SU-DHL-6 (cell line): ENCODE data around the gene MBD3L5.

Source experiments
- H2AFZ ChIP-seq: fragments of 200-600 bp; sonication (generic); 2 replicates; pipeline ENCODE4 v1.6.1; 2014; ENCODE audit warnings: low read depth, mild to moderate bottlenecking, moderate library complexity, mixed read lengths, antibody characterized with exemption, low read length; ENCODE audit not compliant: severe bottlenecking
- H3F3A ChIP-seq: fragments of 200-600 bp; shearing (Covaris generic); 2 replicates; pipeline ENCODE4 v1.6.0; 2016; ENCODE audit warnings: antibody characterized with exemption, mild to moderate bottlenecking; ENCODE audit not compliant: insufficient read depth
- H3K27ac ChIP-seq: fragments of 200-600 bp; sonication (generic); 2 replicates; pipeline ENCODE4 v1.5.1; 2016; ENCODE audit warnings: low read depth, mild to moderate bottlenecking, low read length, moderate library complexity, mixed read lengths
- H3K27me3 ChIP-seq: fragments of 200-600 bp; sonication (generic), shearing (Covaris generic); 2 replicates; pipeline ENCODE4 v1.6.0; 2014; ENCODE audit warnings: mild to moderate bottlenecking, low read length
- H3K36me3 ChIP-seq: fragments of 200-600 bp; sonication (generic); 2 replicates; pipeline ENCODE4 v1.6.1; 2014; ENCODE audit warnings: mild to moderate bottlenecking, low read length, mixed read lengths
- H3K4me2 ChIP-seq: fragments of 300-600, 200-600 bp; shearing (Covaris generic), sonication (generic); 2 replicates; pipeline ENCODE4 v1.6.0; 2014; ENCODE audit warnings: low read length, low read depth, mild to moderate bottlenecking; ENCODE audit not compliant: poor library complexity, severe bottlenecking
- H3K4me3 ChIP-seq: fragments of 200-600 bp; sonication (generic); 2 replicates; pipeline ENCODE4 v1.5.1; 2014; ENCODE audit warnings: antibody characterized with exemption, low read length, mild to moderate bottlenecking, mixed read lengths; ENCODE audit not compliant: insufficient read depth, poor library complexity, severe bottlenecking
- H3K79me2 ChIP-seq: fragments of 200-600 bp; sonication (generic); 2 replicates; pipeline ENCODE4 v1.6.1; 2014; ENCODE audit warnings: mild to moderate bottlenecking, low read length, moderate library complexity; ENCODE audit not compliant: insufficient read depth
- H3K9ac ChIP-seq: fragments of 200-600 bp; sonication (generic); 2 replicates; pipeline ENCODE4 v1.7.0; 2014; ENCODE audit warnings: mild to moderate bottlenecking, low read length
- H3K9me2 ChIP-seq: fragments of 200-600 bp; sonication (generic); replicated peaks from 2 replicates; pipeline ENCODE4 v1.6.1; 2014; ENCODE audit warnings: low read length; ENCODE audit not compliant: insufficient read depth
- H3K9me3 ChIP-seq: fragments of 200-600 bp; sonication (generic); 2 replicates; pipeline ENCODE4 v1.6.1; 2014; ENCODE audit warnings: low read length, mixed read lengths; ENCODE audit not compliant: insufficient read depth
- H4K20me1 ChIP-seq: fragments of 200-600 bp; sonication (generic); 2 replicates; pipeline ENCODE4 v1.6.1; 2014; ENCODE audit warnings: low read depth, mild to moderate bottlenecking, antibody characterized with exemption, low read length, moderate library complexity, mixed read lengths
- CTCF ChIP-seq: fragments of 200-600 bp; sonication (generic); IDR thresholded peaks from one replicate; pipeline ENCODE4 v1.5.1; 2017; ENCODE audit warnings: antibody characterized with exemption, mild to moderate bottlenecking, low read length, moderate library complexity; ENCODE audit not compliant: insufficient read depth, poor library complexity, severe bottlenecking
- EZH2phosphoT487 ChIP-seq: fragments of 200-600 bp; sonication (generic), shearing (Covaris generic); conservative IDR thresholded peaks from 2 replicates; pipeline ENCODE4 v1.6.1; 2018; ENCODE audit warnings: mild to moderate bottlenecking, antibody characterized with exemption, low read length, moderate library complexity, mixed read lengths

MBD3L5 gene

DNA sequence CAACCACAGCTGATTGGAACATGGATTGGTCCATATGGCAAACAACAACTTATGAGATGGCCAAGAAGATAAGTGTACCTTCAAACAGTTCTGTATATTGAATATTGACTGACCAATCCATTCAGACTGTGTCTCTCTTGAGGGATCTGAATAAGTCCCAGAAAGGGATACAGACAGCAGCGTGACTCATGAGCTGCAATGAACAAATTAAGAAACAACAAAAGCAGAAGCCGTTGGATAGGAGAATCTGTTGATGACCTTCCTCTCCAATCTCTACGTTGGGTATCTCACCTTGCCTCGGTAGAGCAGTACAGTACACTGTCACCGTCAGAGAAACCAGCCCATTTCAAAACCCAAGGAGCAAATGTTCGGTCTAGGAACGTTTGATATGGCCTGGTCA lies 30.4 kb upstream of the MBD3L5 start:
- Histone ChIP-seq H4K20me1 (no peaks in the 10 kb centered on the region), H3K27ac (no peak overlapping the region), H3K9me2 (no peaks in the 10 kb centered on the region), H2AFZ (no peak overlapping the region), H3K4me2 (no peak overlapping the region), H3K27me3 (0 out of 2 replicates have a peak, but pooled peaks cover 4% of the 10 kb centered on the region), H3K9me3 (peaks cover 5% of the 10 kb centered on the region; the same call in 1 of the 2 replicates), H3F3A (no peaks in the 10 kb centered on the region), H3K4me3 (no peak overlapping the region), H3K79me2 (no peaks in the 10 kb centered on the region), H3K9ac (no peak overlapping the region), H3K36me3 (no peaks in the 10 kb centered on the region)
- no peak for TF ChIP-seq EZH2phosphoT487
- TF ChIP-seq CTCF = no peak

- Histone ChIP-seq H3K4me2 (no peak overlapping the region), H3K27me3 (0 out of 2 replicates have a peak, but pooled peaks cover 4% of the 10 kb centered on the region), H3K79me2 (no peaks in the 10 kb centered on the region), H3K36me3 (no peaks in the 10 kb centered on the region), H3K9me3 (peaks cover under 1% of the 10 kb centered on the region; the same call in 1 of the 2 replicates), H3K4me3 (no peak overlapping the region), H2AFZ (no peak overlapping the region), H3F3A (no peaks in the 10 kb centered on the region), H3K9me2 (no peaks in the 10 kb centered on the region), H3K9ac (no peak overlapping the region), H3K27ac (no peak overlapping the region), H4K20me1 (no peaks in the 10 kb centered on the region)
- TF ChIP-seq CTCF (no peak), EZH2phosphoT487 (no peak)
These were observed 30.0 kb upstream of the MBD3L5 start for GRCh38 chr19:7000333-7000732.

- H3K9me2 ChIP-seq = no peaks in the 10 kb centered on the region
- H3K36me3 ChIP-seq = no peaks in the 10 kb centered on the region
- H2AFZ ChIP-seq = no peak overlapping the region
- H3K9ac ChIP-seq = no peak overlapping the region
- no peak overlapping the region for H3K4me2 ChIP-seq
- no peak overlapping the region for H3K4me3 ChIP-seq
- TF ChIP-seq CTCF = no peak
- TF ChIP-seq EZH2phosphoT487 = no peak
- no peaks in the 10 kb centered on the region for H3K9me3 ChIP-seq
- no peaks in the 10 kb centered on the region for H3F3A ChIP-seq
- no peaks in the 10 kb centered on the region for H3K79me2 ChIP-seq
- H4K20me1 ChIP-seq = no peaks in the 10 kb centered on the region
- H3K27me3 ChIP-seq = 0 out of 2 replicates have a peak, but pooled peaks cover 4% of the 10 kb centered on the region
- H3K27ac ChIP-seq = no peak overlapping the region
These were observed 29.6 kb upstream of the MBD3L5 start for GRCh38 chr19:7000816-7001215.
